IMR-90 (cell line): Measurements from ENCODE around the gene TMPRSS3. TPM values are rescaled to one million over a fixed set of nuclear protein-coding genes. Genes with fewer than 3 reads are reported as not detected.

Source experiments
- ATAC-seq: fragments of 200-7000 bp; cut with Tn5 transposase; 2 replicates; pipeline ENCODE4 v1.9.1; 2020; ENCODE audit warnings: low read depth, mild to moderate bottlenecking, moderate library complexity
- BruUV-seq: library from RNA; stranded (reverse); fragments of 400-500 nt; replicated peaks from 2 replicates; lab custom pipeline; 2021; lab: Mats Ljungman, UMichigan
- CTCF ChIA-PET: fragments of 300-600 bp; formaldehyde crosslinking; extraction: SDS; loops from one replicate; lab custom pipeline; 2021; ENCODE audit warnings: antibody characterized with exemption; lab: Yijun Ruan, JAX
- POLR2A ChIA-PET: fragments of 300-600 bp; sonication (Branson Sonifier 250); formaldehyde crosslinking; loops from one replicate; lab custom pipeline; 2022; ENCODE audit warnings: antibody characterized with exemption; ENCODE audit not compliant: unreplicated experiment; lab: Charles Lee
- DNase-seq: peaks from one replicate; pipeline ENCODE4 v3.0.0; 2013
- H2AFZ ChIP-seq: replicated peaks from 2 replicates; pipeline ENCODE3; 2013; ENCODE audit warnings: low read length, mild to moderate bottlenecking; ENCODE audit not compliant: poor library complexity
- H2AK5ac ChIP-seq: 2 replicates; pipeline ENCODE4 v1.6.1; 2013; ENCODE audit warnings: low read depth, low read length, inconsistent platforms
- H2AK9ac ChIP-seq: replicated peaks from 2 replicates; pipeline ENCODE3; 2013; ENCODE audit warnings: mild to moderate bottlenecking, low read depth, low read length, moderate library complexity; ENCODE audit not compliant: poor library complexity
- H2BK120ac ChIP-seq: 2 replicates; pipeline ENCODE4 v1.6.1; 2013; ENCODE audit warnings: low read depth, low read length, inconsistent platforms
- H2BK15ac ChIP-seq: 3 replicates; pipeline ENCODE4 v1.6.1; 2013; ENCODE audit warnings: low read depth, low read length, inconsistent platforms
- H2BK20ac ChIP-seq: 2 replicates; pipeline ENCODE4 v1.6.1; 2013; ENCODE audit warnings: low read depth, mild to moderate bottlenecking, inconsistent platforms, low read length, moderate library complexity
- H2BK5ac ChIP-seq: 2 replicates; pipeline ENCODE4 v1.6.1; 2013; ENCODE audit warnings: mild to moderate bottlenecking, low read depth, low read length, inconsistent platforms; ENCODE audit not compliant: poor library complexity, severe bottlenecking
- H3K14ac ChIP-seq: replicated peaks from 2 replicates; pipeline ENCODE4 v1.6.1; 2013; ENCODE audit warnings: low read depth, low read length, inconsistent platforms
- H3K18ac ChIP-seq: 2 replicates; pipeline ENCODE4 v1.6.1; 2013; ENCODE audit warnings: low read depth, low read length, control low read depth
- H3K23ac ChIP-seq: 2 replicates; pipeline ENCODE4 v1.6.1; 2013; ENCODE audit warnings: low read depth, low read length, inconsistent platforms
- H3K27ac ChIP-seq: 2 replicates; pipeline ENCODE4 v1.5.1; 2013; ENCODE audit warnings: mild to moderate bottlenecking, control low read depth, low read length; ENCODE audit not compliant: insufficient read depth
- H3K27me3 ChIP-seq: 2 replicates; pipeline ENCODE4 v1.6.1; 2013; ENCODE audit warnings: low read length; ENCODE audit not compliant: control insufficient read depth, insufficient read depth
- H3K36me3 ChIP-seq: 2 replicates; pipeline ENCODE4 v1.6.1; 2013; ENCODE audit warnings: low read length, mixed read lengths; ENCODE audit not compliant: control insufficient read depth, insufficient read depth
- H3K4ac ChIP-seq: 2 replicates; pipeline ENCODE4 v1.6.1; 2013; ENCODE audit warnings: low read depth, low read length, inconsistent platforms
- H3K4me1 ChIP-seq: 2 replicates; pipeline ENCODE4 v1.6.1; 2013; ENCODE audit warnings: low read length, mixed read lengths; ENCODE audit not compliant: control insufficient read depth, insufficient read depth
- H3K4me2 ChIP-seq: 2 replicates; pipeline ENCODE4 v1.6.1; 2013; ENCODE audit warnings: low read depth, mild to moderate bottlenecking, control low read depth, low read length, moderate library complexity
- H3K4me3 ChIP-seq: 2 replicates; pipeline ENCODE4 v1.5.1; 2013; ENCODE audit warnings: low read depth, mild to moderate bottlenecking, control low read depth, low read length, moderate library complexity; ENCODE audit not compliant: insufficient read depth
- H3K56ac ChIP-seq: 2 replicates; pipeline ENCODE4 v1.6.1; 2013; ENCODE audit warnings: low read length, inconsistent platforms; ENCODE audit not compliant: insufficient read depth; ENCODE audit errors: extremely low read depth
- H3K79me1 ChIP-seq, 2 experiments: 2 replicates each; pipeline ENCODE4 v1.6.1; 2013; ENCODE audit warnings: low read length in 2 of 2, inconsistent platforms in 1 of 2, low read depth in 1 of 2
- H3K9ac ChIP-seq: 2 replicates; pipeline ENCODE4 v1.6.1; 2013; ENCODE audit warnings: low read depth, low read length, control low read depth
- H3K9me1 ChIP-seq: 2 replicates; pipeline ENCODE4 v1.6.1; 2013; ENCODE audit warnings: low read length, inconsistent platforms; ENCODE audit not compliant: insufficient read depth
- H3K9me3 ChIP-seq: 2 replicates; pipeline ENCODE4 v1.6.1; 2013; ENCODE audit warnings: low read length; ENCODE audit not compliant: control insufficient read depth, insufficient read depth
- H4K20me1 ChIP-seq: 2 replicates; pipeline ENCODE4 v1.6.1; 2013; ENCODE audit warnings: low read length, inconsistent platforms; ENCODE audit not compliant: insufficient read depth
- H4K5ac ChIP-seq: 2 replicates; pipeline ENCODE4 v1.6.1; 2013; ENCODE audit warnings: mild to moderate bottlenecking, low read depth, low read length, control low read depth
- H4K8ac ChIP-seq, 2 experiments: 2 replicates each; pipeline ENCODE4 v1.6.1; 2013; ENCODE audit warnings: low read depth in 2 of 2, low read length in 2 of 2, control low read depth in 1 of 2, inconsistent platforms in 1 of 2
- H4K91ac ChIP-seq: 2 replicates; pipeline ENCODE4 v1.6.1; 2013; ENCODE audit warnings: low read depth, low read length, inconsistent platforms; ENCODE audit not compliant: insufficient read depth
- CTCF ChIP-seq: conservative IDR thresholded peaks from 2 replicates; pipeline ENCODE4 v1.5.1; 2012; ENCODE audit warnings: mild to moderate bottlenecking, low read depth, low read length, improper control_type of control experiment
- MAFK ChIP-seq: IDR thresholded peaks from 2 replicates; pipeline ENCODE4 v1.6.1; 2012; ENCODE audit warnings: low read depth, low read length, improper control_type of control experiment
- RFX5 ChIP-seq: IDR thresholded peaks from 2 replicates; pipeline ENCODE4 v1.8.0; 2012; ENCODE audit warnings: low read depth, mild to moderate bottlenecking, low read length, moderate library complexity
- SMC3 ChIP-seq: fragments of 150-350 bp; IDR thresholded peaks from 2 replicates; pipeline ENCODE4 v1.6.1; 2016; ENCODE audit warnings: low read depth, mild to moderate bottlenecking, antibody characterized with exemption, low read length, moderate library complexity
- USF2 ChIP-seq: fragments of 150-350 bp; IDR thresholded peaks from 2 replicates; pipeline ENCODE4 v1.6.1; 2017; ENCODE audit warnings: mild to moderate bottlenecking, antibody characterized with exemption, low read length, low read depth
- WGBS, 2 experiments: methylation state at CpG; one replicate each; pipeline versions ENCODE4 v1.1.5 to v1.1.7; 2013; ENCODE audit warnings: missing lambda C conversion rate in 2 of 2; ENCODE audit not compliant: insufficient read length in 1 of 2; ENCODE audit errors: extremely low coverage in 2 of 2; 5-methylcytosine and 5-hydroxymethylcytosine counted together
- dilution Hi-C: fragments of 300-500 bp; cut with HindIII; formaldehyde crosslinking; loops from one replicate; pipeline ENCODE4 v1.14.3; 2018; ENCODE audit warnings: low sequenced_read_pairs; ENCODE audit not compliant: unreplicated experiment
- in situ Hi-C: fragments of 300-500 bp; cut with MboI; formaldehyde crosslinking; loops from 3 replicates; pipeline ENCODE4 v1.14.3; 2019; ENCODE audit warnings: low sequenced_read_pairs, inconsistent platforms, mixed read lengths
- intact Hi-C: fragments of 100-400 bp; cut with micrococcal nuclease; formaldehyde crosslinking; loops from 2 replicates; pipeline ENCODE4 v1.10.0; 2022
- polyA plus RNA-seq, 3 experiments: library from polyadenylated mRNA; depleted of rRNA; stranded (reverse); fragments of >200 nt; gene quantifications; 2 replicates each; pipeline ENCODE4 v1.2.3, GENCODE V29; 2012; ENCODE audit warnings: low replicate concordance in 1 of 3
- total RNA-seq: library from RNA; depleted of rRNA; stranded (reverse); fragments of >200 nt; gene quantifications from 2 replicates; pipeline ENCODE4 v1.2.3, GENCODE V29; 2012

TMPRSS3 gene
- total and polyA plus RNA-seq, 2 of the 4 experiments (the other 2 are of a cell fraction): not detected

GRCh38 chr21:42412636-42412933 is 16.7 kb upstream of the TMPRSS3 start:
- Histone ChIP-seq H3K14ac (no peak overlapping the region), H2AK9ac (no peak overlapping the region), H4K8ac (no peak overlapping the region), H2BK5ac (no peak overlapping the region), H3K79me1 (no peaks in the 10 kb centered on the region), H3K23ac (no peak overlapping the region), H2AK5ac (no peak overlapping the region), H3K27ac (no peak overlapping the region), H4K20me1 (no peaks in the 10 kb centered on the region), H3K18ac (no peak overlapping the region), H3K4me3 (no peak overlapping the region), H4K5ac (no peak overlapping the region), H2BK120ac (no peak overlapping the region), H3K9me1 (no peaks in the 10 kb centered on the region), H3K4me1 (peaks cover 5% of the 10 kb centered on the region; the same call in 1 of the 2 replicates), H4K91ac (no peak overlapping the region), H3K27me3 (peaks cover 16% of the 10 kb centered on the region; the same call in 1 of the 2 replicates), H2BK15ac (no peak overlapping the region), H2AFZ (no peak overlapping the region), H2BK20ac (no peak overlapping the region), H3K4me2 (no peak overlapping the region), H3K9me3 (no peaks in the 10 kb centered on the region), H3K36me3 (no peaks in the 10 kb centered on the region), H3K4ac (no peak overlapping the region), H3K56ac (no peak overlapping the region), H3K9ac (no peak overlapping the region)
- WGBS, 2 experiments: no CpG with 5 or more reads among the region's 5 CpGs
- no TSS peak for BruUV-seq
- ATAC-seq: no peak
- ChIA-PET CTCF (no interaction called here), POLR2A (no interaction called here)
- intact Hi-C loops: no loop called here
- TF ChIP-seq MAFK: no peak
- no peak for TF ChIP-seq SMC3
- no peak for TF ChIP-seq CTCF
- no peak for TF ChIP-seq USF2
- no peak for TF ChIP-seq RFX5
- dilution Hi-C loops: no loop called here
- DNase-seq: no peak
- in situ Hi-C loops: no loop called here
